MCF 10A (cell line): ENCODE measurements around the gene FASTKD3. TPM values are rescaled to one million over a fixed set of nuclear protein-coding genes. Genes with fewer than 3 reads are reported as not detected.

Source experiments
- BruUV-seq: library from RNA; stranded (reverse); fragments of 400-500 nt; replicated peaks from 2 replicates; lab custom pipeline; 2021; lab: Mats Ljungman, UMichigan
- CTCF ChIA-PET: fragments of 300-600 bp; sonication (Branson Sonifier 250); formaldehyde crosslinking; extraction: SDS; loops from one replicate; lab custom pipeline; 2021; ENCODE audit warnings: antibody characterized with exemption, inconsistent platforms; lab: Yijun Ruan, JAX
- POLR2A ChIA-PET: fragments of 300-600, 350-650 bp; sonication (Branson Sonifier 250); formaldehyde crosslinking; extraction: SDS; loops from one replicate; lab custom pipeline; 2020; ENCODE audit warnings: antibody characterized with exemption, inconsistent platforms; lab: Yijun Ruan, JAX
- DNase-seq: peaks from one replicate; pipeline ENCODE4 v3.0.0-alpha.2; 2018; ENCODE audit not compliant: unreplicated experiment
- H3K27ac Mint-ChIP-seq: one replicate; pipeline ENCODE4 v1.8.0; 2022; ENCODE audit warnings: mild to moderate bottlenecking, low read depth, mixed read lengths; ENCODE audit not compliant: unreplicated experiment
- H3K27me3 Mint-ChIP-seq: one replicate; pipeline ENCODE4 v1.8.0; 2022; ENCODE audit warnings: mixed read lengths; ENCODE audit not compliant: insufficient read depth, unreplicated experiment
- H3K36me3 Mint-ChIP-seq: one replicate; pipeline ENCODE4 v1.8.0; 2022; ENCODE audit warnings: mild to moderate bottlenecking, moderate library complexity, mixed read lengths; ENCODE audit not compliant: insufficient read depth, unreplicated experiment
- H3K4me1 Mint-ChIP-seq: one replicate; pipeline ENCODE4 v1.8.0; 2022; ENCODE audit warnings: mixed read lengths; ENCODE audit not compliant: insufficient read depth, unreplicated experiment
- H3K4me3 Mint-ChIP-seq: one replicate; pipeline ENCODE4 v1.8.0; 2022; ENCODE audit warnings: mild to moderate bottlenecking, moderate library complexity, mixed read lengths; ENCODE audit not compliant: unreplicated experiment
- H3K9me3 Mint-ChIP-seq: one replicate; pipeline ENCODE4 v1.8.0; 2022; ENCODE audit warnings: mixed read lengths; ENCODE audit not compliant: unreplicated experiment
- CTCF ChIP-seq: fragments of 200-600 bp; IDR thresholded peaks from one replicate; pipeline ENCODE4 v1.8.0; 2022; ENCODE audit warnings: antibody characterized with exemption, mild to moderate bottlenecking; ENCODE audit not compliant: unreplicated experiment
- intact Hi-C: fragments of 100-400 bp; cut with micrococcal nuclease; formaldehyde crosslinking; loops from 2 replicates; pipeline ENCODE4 v1.14.1; 2022
- total RNA-seq: library from RNA; stranded (reverse); gene quantifications from 2 replicates; pipeline ENCODE4 v1.2.3, GENCODE V29; 2022

Gene FASTKD3
- total RNA-seq, 1 experiment from 2014 or later, result 7.8 TPM

GRCh38 chr5:7850395-7851239, 18.2 kb downstream of the FASTKD3 start, which contains the start of gene CFAP90:
Gene CFAP90 (minus strand): TSS chr5:7851133. CDS start chr5:7851021, 112 bp downstream.
- DNase-seq, result no peak
- no peak within 1 kb of the TSS for H3K4me3 Mint-ChIP-seq
- peaks cover 15% of the 10 kb centered on the region for H3K27me3 Mint-ChIP-seq
- no peaks in the 10 kb centered on the region for H3K9me3 Mint-ChIP-seq
- POLR2A ChIA-PET, result no interaction called here
- no peak for TF ChIP-seq CTCF
- no peaks in the 10 kb centered on the region for H3K4me1 Mint-ChIP-seq
- CTCF ChIA-PET, result interaction anchor here (0.5 to 1.4 kb wide), 2 partner anchors 34 to 974 kb away, joined by 3 to 4 read pairs; no protein-coding TSS in a partner anchor
- BruUV-seq, result no TSS peak
- no peaks in the 10 kb centered on the region for H3K36me3 Mint-ChIP-seq
- intact Hi-C loops, result no loop called here
- H3K27ac Mint-ChIP-seq, result no peak within 1 kb of the TSS

DNA sequence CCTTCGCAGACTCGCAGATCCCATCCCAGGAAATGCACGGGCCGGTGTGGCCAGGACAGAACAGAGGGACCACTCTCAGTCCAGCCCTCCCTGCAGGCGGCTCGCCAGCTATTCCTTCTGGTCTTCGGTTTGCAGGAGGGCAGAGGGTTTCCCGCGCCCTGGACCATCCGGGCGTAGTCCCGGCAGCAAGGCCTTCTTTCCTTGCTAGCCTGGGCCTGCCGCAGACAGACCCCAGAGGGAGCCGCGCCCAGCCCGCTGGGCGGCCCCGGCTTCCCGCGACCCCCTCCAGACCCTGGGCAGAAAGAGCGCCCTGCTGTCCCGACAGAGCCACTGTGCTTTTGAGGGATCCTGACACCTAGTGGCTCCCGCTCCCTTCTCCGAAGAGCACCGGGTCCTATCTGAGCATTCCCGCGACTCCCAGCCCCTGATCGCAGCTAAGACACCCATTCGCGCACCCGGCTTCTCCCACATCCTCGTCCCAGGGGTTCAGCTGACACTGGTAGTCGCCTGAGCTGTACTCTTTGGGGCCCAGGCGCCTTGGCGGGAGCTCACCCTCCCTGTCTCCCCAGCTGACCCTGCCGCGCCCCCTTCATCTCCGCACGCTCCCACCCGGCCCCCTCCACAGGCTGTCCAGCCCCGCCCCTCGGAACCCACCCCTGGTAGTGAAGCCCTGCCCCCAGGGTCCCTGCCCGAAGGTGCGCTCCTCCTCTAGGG, 19.0 kb downstream of the FASTKD3 start:
- CTCF ChIA-PET, result interaction anchor here (1.4 kb wide), 1 partner anchor 33 kb away, joined by 4 read pairs; no protein-coding TSS in a partner anchor
- intact Hi-C loops, result no loop called here
- Mint-ChIP-seq H3K27ac (no peak overlapping the region), H3K9me3 (no peaks in the 10 kb centered on the region), H3K4me1 (no peaks in the 10 kb centered on the region), H3K4me3 (no peak overlapping the region), H3K27me3 (peaks cover 23% of the 10 kb centered on the region), H3K36me3 (no peaks in the 10 kb centered on the region)
- TF ChIP-seq CTCF, result no peak
- POLR2A ChIA-PET, result no interaction called here
- no peak for DNase-seq
- no TSS peak for BruUV-seq

GRCh38 chr5:7848296-7848695, 20.5 kb downstream of the FASTKD3 start:
- intact Hi-C loops, result no loop called here
- no TSS peak for BruUV-seq
- H3K9me3 Mint-ChIP-seq, result no peaks in the 10 kb centered on the region
- no peaks in the 10 kb centered on the region for H3K36me3 Mint-ChIP-seq
- no peak for TF ChIP-seq CTCF
- no peaks in the 10 kb centered on the region for H3K4me1 Mint-ChIP-seq
- H3K27ac Mint-ChIP-seq, result no peak overlapping the region
- H3K27me3 Mint-ChIP-seq, result peaks cover 38% of the 10 kb centered on the region
- no peak overlapping the region for H3K4me3 Mint-ChIP-seq
- CTCF ChIA-PET, result no interaction called here
- DNase-seq, result no peak
- POLR2A ChIA-PET, result interaction anchor here (0.7 kb wide), 1 partner anchor 10 kb away, joined by 3 read pairs; no protein-coding TSS in a partner anchor

DNA sequence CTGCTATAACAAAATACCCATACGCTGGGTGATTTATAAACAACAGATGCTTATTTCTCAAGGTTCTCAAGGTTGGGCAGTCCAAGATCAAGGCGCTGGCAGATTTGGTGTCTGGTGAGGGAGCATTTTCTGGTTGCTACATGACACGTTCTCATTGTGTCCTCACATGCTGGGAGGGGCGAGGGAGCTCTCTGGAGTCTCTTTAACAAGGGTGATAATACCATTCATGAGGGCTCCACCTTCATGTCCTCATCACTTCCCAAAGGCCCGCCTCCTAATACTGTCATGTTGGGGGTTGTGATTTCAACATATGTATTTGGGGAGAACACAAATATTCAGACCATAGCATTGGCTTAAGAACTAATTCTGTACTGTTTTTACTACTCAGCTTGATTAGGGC, 22.5 kb downstream of the FASTKD3 start:
- no peak for DNase-seq
- Mint-ChIP-seq H3K36me3 (no peaks in the 10 kb centered on the region), H3K4me1 (no peaks in the 10 kb centered on the region), H3K9me3 (no peaks in the 10 kb centered on the region), H3K27ac (no peak overlapping the region), H3K27me3 (peaks cover 43% of the 10 kb centered on the region), H3K4me3 (no peak overlapping the region)
- POLR2A ChIA-PET, result no interaction called here
- CTCF ChIA-PET, result interaction anchor here (0.7 to 1.7 kb wide), 3 partner anchors 10 to 42 kb away, joined by 3 to 6 read pairs (median 4); no protein-coding TSS in a partner anchor
- no peak for TF ChIP-seq CTCF
- intact Hi-C loops, result no loop called here
- no TSS peak for BruUV-seq
